CD14-positive monocyte (primary cell): ENCODE data around the gene SPAG16. TPM values are rescaled to one million over a fixed set of nuclear protein-coding genes. Genes with fewer than 3 reads are reported as not detected.

Experiments used
- DNase-seq, 3 donors: peaks; one replicate each; pipeline ENCODE4 v3.0.0-alpha.2; 2011 to 2022
- H2AFZ ChIP-seq: 2 replicates; pipeline ENCODE4 v1.6.0; 2012; ENCODE audit warnings: mild to moderate bottlenecking, low read depth, low read length, inconsistent platforms; ENCODE audit not compliant: insufficient read depth, poor library complexity, severe bottlenecking
- H3K27ac ChIP-seq, 2 donors: 1 replicate in 1 of 2; 2 replicates in 1 of 2; pipeline ENCODE4 v1.5.1; 2012 to 2013; ENCODE audit warnings: low read length in 2 of 2, control low read depth in 1 of 2, inconsistent platforms in 1 of 2, low read depth in 1 of 2, mild to moderate bottlenecking in 1 of 2
- H3K27me3 ChIP-seq, 2 donors: one replicate each; pipeline versions ENCODE4 v1.6.0 to v1.6.1; 2011 to 2013; ENCODE audit warnings: low read length in 2 of 2; ENCODE audit not compliant: control insufficient read depth in 2 of 2, insufficient read depth in 2 of 2
- H3K36me3 ChIP-seq, 2 donors: replicated peaks in 1 of 2; 1 replicate in 1 of 2; 2 replicates in 1 of 2; pipeline versions ENCODE4 v1.5.1 to v1.6.1; 2012 to 2013; ENCODE audit warnings: low read length in 2 of 2, control low read depth in 1 of 2, inconsistent platforms in 1 of 2, mild to moderate bottlenecking in 1 of 2; ENCODE audit not compliant: insufficient read depth in 2 of 2, control insufficient read depth in 1 of 2
- H3K4me1 ChIP-seq, 2 donors: 1 replicate in 1 of 2; 2 replicates in 1 of 2; pipeline versions ENCODE4 v1.5.1 to v1.6.1; 2012 to 2013; ENCODE audit warnings: low read length in 2 of 2, control low read depth in 1 of 2, inconsistent platforms in 1 of 2, mild to moderate bottlenecking in 1 of 2, moderate library complexity in 1 of 2; ENCODE audit not compliant: insufficient read depth in 2 of 2, control insufficient read depth in 1 of 2
- H3K4me2 ChIP-seq: replicated peaks from 2 replicates; pipeline ENCODE3; 2012; ENCODE audit warnings: low read length, moderate library complexity, mild to moderate bottlenecking; ENCODE audit not compliant: poor library complexity, severe bottlenecking; ENCODE audit errors: extremely low read depth
- H3K4me3 ChIP-seq, 3 experiments: fragments of 200-600 bp in 1 of 3; sonication (generic) in 1 of 3; replicated peaks in 1 of 3; 1 replicate in 2 of 3; 2 replicates in 1 of 3; pipeline ENCODE4 v1.5.1; 2011 to 2013; ENCODE audit warnings: low read length in 3 of 3, mild to moderate bottlenecking in 3 of 3, control low read depth in 2 of 3, low read depth in 2 of 3, inconsistent platforms in 1 of 3, moderate library complexity in 1 of 3
- H3K79me2 ChIP-seq: 2 replicates; pipeline ENCODE4 v1.6.0; 2012; ENCODE audit warnings: mild to moderate bottlenecking, control low read depth, inconsistent platforms, low read length, moderate library complexity; ENCODE audit not compliant: insufficient read depth
- H3K9ac ChIP-seq: 2 replicates; pipeline ENCODE4 v1.6.0; 2017; ENCODE audit warnings: low read length, mild to moderate bottlenecking; ENCODE audit not compliant: insufficient read depth, poor library complexity, severe bottlenecking
- H3K9me3 ChIP-seq, 2 donors: replicated peaks in 1 of 2; 1 replicate in 1 of 2; 2 replicates in 1 of 2; pipeline versions ENCODE4 v1.5.1 to v1.6.1; 2012 to 2013; ENCODE audit warnings: low read length in 2 of 2, control low read depth in 1 of 2; ENCODE audit not compliant: control insufficient read depth in 1 of 2, insufficient read depth in 1 of 2
- H4K20me1 ChIP-seq: 2 replicates; pipeline ENCODE4 v1.6.0; 2012; ENCODE audit warnings: mild to moderate bottlenecking, low read length, control low read depth, moderate library complexity; ENCODE audit not compliant: insufficient read depth
- H3K27ac Mint-ChIP-seq, 7 donors: one replicate each; pipeline ENCODE4 v1.8.0; 2020; ENCODE audit warnings: mild to moderate bottlenecking in 7 of 7, mixed read lengths in 7 of 7, moderate library complexity in 6 of 7, inconsistent platforms in 2 of 7
- H3K27me3 Mint-ChIP-seq, 3 donors: one replicate each; pipeline ENCODE4 v1.8.0; 2021 to 2022; ENCODE audit warnings: low read depth in 3 of 3, mild to moderate bottlenecking in 3 of 3, mixed read lengths in 3 of 3, moderate library complexity in 3 of 3, inconsistent platforms in 1 of 3
- H3K36me3 Mint-ChIP-seq, 2 donors: one replicate each; pipeline ENCODE4 v1.8.0; 2020; ENCODE audit warnings: mixed read lengths in 2 of 2, inconsistent platforms in 1 of 2, mild to moderate bottlenecking in 1 of 2
- H3K4me1 Mint-ChIP-seq: one replicate; pipeline ENCODE4 v1.8.0; 2020; ENCODE audit warnings: mild to moderate bottlenecking, mixed read lengths
- H3K4me3 Mint-ChIP-seq, 2 donors: one replicate each; pipeline ENCODE4 v1.8.0; 2020; ENCODE audit warnings: mild to moderate bottlenecking in 2 of 2, mixed read lengths in 2 of 2, moderate library complexity in 1 of 2
- H3K9me3 Mint-ChIP-seq, 7 donors: one replicate each; pipeline ENCODE4 v1.8.0; 2020 to 2022; ENCODE audit warnings: mixed read lengths in 7 of 7, mild to moderate bottlenecking in 6 of 7, moderate library complexity in 6 of 7, inconsistent platforms in 2 of 7
- WGBS: methylation state at CpG from one replicate; pipeline ENCODE4 v1.1.5; 2013; ENCODE audit warnings: missing lambda C conversion rate; ENCODE audit not compliant: insufficient coverage; 5-methylcytosine and 5-hydroxymethylcytosine counted together
- intact Hi-C, 2 donors: fragments of 100-400 bp; cut with micrococcal nuclease; formaldehyde crosslinking; loops; one replicate each; pipeline versions ENCODE4 v1.15.0 to v1.15.1; 2023
- polyA plus RNA-seq, 3 donors: library from polyadenylated mRNA; depleted of rRNA in 1 of 3; unstranded in 2 of 3; stranded (reverse) in 1 of 3; fragments of 300-500 nt in 2 of 3; fragments of >200 nt in 1 of 3; fragmentation: Illumina TruSeq in 2 of 3; gene quantifications; 1 replicate in 2 of 3; 2 replicates in 1 of 3; pipeline ENCODE4 v1.2.3, GENCODE V29; 2012 to 2021
- TF ChIP-seq, protein P1 (sequence below): fragments of 200-600 bp; IDR thresholded peaks from one replicate; pipeline ENCODE4 v1.8.0; 2022; ENCODE audit warnings: antibody characterized with exemption, mild to moderate bottlenecking

Gene SPAG16
- polyA plus RNA-seq, 3 donors = 0.12 to 0.30 TPM; not detected in 1

DNA sequence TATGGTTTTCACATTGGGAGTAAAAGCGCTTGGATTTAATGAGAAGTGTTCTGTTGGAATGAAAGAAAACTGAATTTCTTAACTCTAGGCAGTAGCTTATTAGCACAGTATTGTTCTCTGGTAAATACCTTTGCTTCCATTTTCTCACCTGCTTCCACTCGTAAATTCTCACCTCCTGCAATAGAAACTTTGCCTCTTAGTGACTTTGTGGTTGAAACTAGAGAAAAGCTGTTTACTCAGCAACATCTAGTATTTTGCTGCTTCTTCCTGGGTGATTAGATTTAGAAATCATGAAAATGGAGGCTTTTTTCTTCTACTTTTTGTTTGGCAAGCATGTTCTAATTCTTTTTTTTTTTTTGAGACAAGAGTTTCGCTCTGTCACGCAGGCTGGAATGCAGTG, 385.4 kb downstream of the SPAG16 start:
- Histone ChIP-seq H3K4me2 (no peak overlapping the region), H4K20me1 (no peaks in the 10 kb centered on the region), H3K79me2 (no peaks in the 10 kb centered on the region), H3K27me3 (no peaks in the 10 kb centered on the region), H3K27ac (no peak overlapping the region), H3K4me1 (no peaks in the 10 kb centered on the region), H3K36me3 (no peaks in the 10 kb centered on the region), H3K9ac (no peak overlapping the region), H3K4me3 (no peak overlapping the region), H2AFZ (no peak overlapping the region), H3K9me3 (peaks cover 0 to 8% of the 10 kb centered on the region in 2 donors)
- Mint-ChIP-seq H3K4me1 (no peaks in the 10 kb centered on the region), H3K4me3 (no peak overlapping the region), H3K27ac (no peak overlapping the region), H3K36me3 (no peaks in the 10 kb centered on the region), H3K9me3 (peaks cover 0 to 12% (median 5%) of the 10 kb centered on the region in 7 donors), H3K27me3 (no peaks in the 10 kb centered on the region)
- intact Hi-C loops = no loop called here
- TF ChIP-seq, protein P1, sequence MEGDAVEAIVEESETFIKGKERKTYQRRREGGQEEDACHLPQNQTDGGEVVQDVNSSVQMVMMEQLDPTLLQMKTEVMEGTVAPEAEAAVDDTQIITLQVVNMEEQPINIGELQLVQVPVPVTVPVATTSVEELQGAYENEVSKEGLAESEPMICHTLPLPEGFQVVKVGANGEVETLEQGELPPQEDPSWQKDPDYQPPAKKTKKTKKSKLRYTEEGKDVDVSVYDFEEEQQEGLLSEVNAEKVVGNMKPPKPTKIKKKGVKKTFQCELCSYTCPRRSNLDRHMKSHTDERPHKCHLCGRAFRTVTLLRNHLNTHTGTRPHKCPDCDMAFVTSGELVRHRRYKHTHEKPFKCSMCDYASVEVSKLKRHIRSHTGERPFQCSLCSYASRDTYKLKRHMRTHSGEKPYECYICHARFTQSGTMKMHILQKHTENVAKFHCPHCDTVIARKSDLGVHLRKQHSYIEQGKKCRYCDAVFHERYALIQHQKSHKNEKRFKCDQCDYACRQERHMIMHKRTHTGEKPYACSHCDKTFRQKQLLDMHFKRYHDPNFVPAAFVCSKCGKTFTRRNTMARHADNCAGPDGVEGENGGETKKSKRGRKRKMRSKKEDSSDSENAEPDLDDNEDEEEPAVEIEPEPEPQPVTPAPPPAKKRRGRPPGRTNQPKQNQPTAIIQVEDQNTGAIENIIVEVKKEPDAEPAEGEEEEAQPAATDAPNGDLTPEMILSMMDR = no peak
- 100% methylated on average over 2 of the region's 4 CpGs for WGBS
- no peak for DNase-seq

DNA sequence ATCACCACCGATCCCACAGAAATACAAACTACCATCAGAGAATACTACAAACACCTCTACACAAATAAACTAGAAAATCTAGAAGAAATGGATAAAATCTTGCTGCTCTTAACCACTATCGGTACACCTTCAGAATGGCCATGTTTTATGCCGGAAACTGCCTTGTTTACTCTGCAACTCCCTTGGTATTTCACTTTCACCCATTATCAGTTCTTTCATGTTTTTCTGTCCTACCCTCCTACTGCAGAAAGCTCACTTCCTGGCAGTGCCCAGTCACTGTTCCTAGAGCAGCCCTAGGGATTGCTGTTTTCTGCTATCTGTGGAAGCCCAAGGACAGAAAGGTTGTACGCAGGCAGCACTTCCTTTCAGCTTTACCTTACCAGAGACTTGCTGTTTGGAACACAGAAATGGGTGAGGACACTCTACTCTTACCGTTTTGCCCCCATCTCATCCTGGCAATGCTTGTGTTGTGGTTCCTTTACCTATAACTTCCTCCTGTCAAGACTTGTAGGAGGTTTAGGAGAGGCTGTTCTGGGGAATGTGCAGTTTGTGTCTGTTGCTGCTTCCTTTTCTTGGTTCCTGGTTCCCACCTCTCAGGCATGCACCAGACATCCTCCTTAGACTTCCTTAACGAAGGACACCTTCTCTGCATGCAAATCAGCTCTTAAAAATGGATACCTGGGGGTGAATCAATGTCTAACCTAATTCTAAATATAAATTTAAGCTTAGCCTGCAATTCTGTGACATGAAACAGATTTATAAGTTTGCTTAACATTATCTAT, 394.4 kb downstream of the SPAG16 start:
- Histone ChIP-seq H3K9me3 (peaks cover 0 to 3% of the 10 kb centered on the region in 2 donors), H3K9ac (no peak overlapping the region), H3K4me2 (no peak overlapping the region), H2AFZ (no peak overlapping the region), H3K4me1 (no peaks in the 10 kb centered on the region), H3K79me2 (no peaks in the 10 kb centered on the region), H3K27me3 (no peaks in the 10 kb centered on the region), H3K36me3 (no peaks in the 10 kb centered on the region), H4K20me1 (no peaks in the 10 kb centered on the region), H3K27ac (no peak overlapping the region), H3K4me3 (no peak overlapping the region)
- no peak for DNase-seq
- H3K36me3 Mint-ChIP-seq = no peaks in the 10 kb centered on the region
- peaks cover 2 to 14% (median 5%) of the 10 kb centered on the region in 7 donors for H3K9me3 Mint-ChIP-seq
- H3K4me1 Mint-ChIP-seq = no peaks in the 10 kb centered on the region
- intact Hi-C loops = no loop called here
- TF ChIP-seq, protein P1 = no peak
- H3K4me3 Mint-ChIP-seq = no peak overlapping the region
- no peaks in the 10 kb centered on the region for H3K27me3 Mint-ChIP-seq
- WGBS = 95% methylated on average over 2 of the region's 6 CpGs
- no peak overlapping the region for H3K27ac Mint-ChIP-seq
